ENCODE measurements around the gene NAT14.

DNA sequence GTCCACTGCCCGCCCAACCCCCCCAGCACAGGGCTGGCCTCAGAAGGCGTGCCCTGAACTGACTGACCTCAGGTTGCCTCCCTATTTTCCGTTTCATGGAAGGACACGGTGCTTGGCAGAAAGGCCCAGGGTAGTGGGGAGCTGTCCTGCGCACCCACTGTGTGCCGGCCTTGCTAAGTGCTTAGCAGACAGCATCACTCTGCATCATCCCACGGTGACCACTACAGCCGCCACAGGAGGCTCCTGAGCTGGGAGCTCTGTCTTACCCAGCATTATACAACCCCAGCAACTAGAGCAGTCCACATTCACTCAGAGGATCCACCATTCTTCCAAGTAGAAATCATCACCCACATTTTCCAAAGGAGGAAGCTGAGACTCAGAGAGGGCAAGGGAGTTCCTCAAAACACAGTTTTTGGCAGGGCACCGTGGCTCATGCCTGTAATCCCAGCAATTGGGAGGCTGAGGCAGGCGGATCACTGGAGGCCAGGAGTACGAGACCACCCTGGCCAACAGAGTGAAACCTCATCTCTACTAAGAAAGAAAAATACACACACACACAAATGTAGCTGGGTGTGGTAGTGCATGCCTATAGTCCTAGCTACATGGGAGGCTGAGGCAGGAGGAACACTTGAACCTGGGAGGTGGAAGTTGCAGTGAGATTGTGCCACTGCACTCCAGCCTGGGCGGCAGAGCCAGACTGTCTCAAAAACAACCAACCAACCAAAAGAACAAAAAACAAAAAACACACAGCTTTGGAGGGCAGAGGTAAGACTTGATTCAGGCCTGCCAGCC lies 50.4 kb downstream of the NAT14 start:
- TF ChIP-seq CTCF (IDR thresholded peaks at IDR 0.05; ENCODE audit: control extremely low read depth in 1 of 3, insufficient read depth in 1 of 3, low read depth in 1 of 3, low read length in 3 of 3), result no peak
- no peak for TF ChIP-seq JUN (IDR thresholded peaks at IDR 0.05; ENCODE audit: low read depth, low read length)
- no peak for TF ChIP-seq EP300 (IDR thresholded peaks at IDR 0.05; ENCODE audit: borderline replicate concordance in 1 of 2, low read depth in 2 of 2, low read length in 2 of 2)
- no peak for TF ChIP-seq POLR2A (IDR thresholded peaks at IDR 0.05; ENCODE audit: control extremely low read depth in 1 of 2, low read depth in 2 of 2, low read length in 2 of 2)
- TF ChIP-seq CBX5 (IDR thresholded peaks at IDR 0.05; ENCODE audit: low read depth, low read length), result no peak
- TF ChIP-seq, protein P1, sequence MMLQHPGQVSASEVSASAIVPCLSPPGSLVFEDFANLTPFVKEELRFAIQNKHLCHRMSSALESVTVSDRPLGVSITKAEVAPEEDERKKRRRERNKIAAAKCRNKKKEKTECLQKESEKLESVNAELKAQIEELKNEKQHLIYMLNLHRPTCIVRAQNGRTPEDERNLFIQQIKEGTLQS (IDR thresholded peaks at IDR 0.05; ENCODE audit: insufficient read depth, low read depth, low read length), result no peak
- TF ChIP-seq BACH1 (IDR thresholded peaks at IDR 0.05; ENCODE audit: low read length), result no peak
- TF ChIP-seq, protein P2, sequence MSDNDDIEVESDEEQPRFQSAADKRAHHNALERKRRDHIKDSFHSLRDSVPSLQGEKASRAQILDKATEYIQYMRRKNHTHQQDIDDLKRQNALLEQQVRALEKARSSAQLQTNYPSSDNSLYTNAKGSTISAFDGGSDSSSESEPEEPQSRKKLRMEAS (IDR thresholded peaks at IDR 0.05), result no peak
- no peak for TF ChIP-seq FOSL1 (IDR thresholded peaks at IDR 0.05; ENCODE audit: insufficient read depth, low read depth, low read length)
- TF ChIP-seq MAFK (IDR thresholded peaks at IDR 0.05; ENCODE audit: low read depth, low read length), result no peak
- no peak for TF ChIP-seq GABPA (IDR thresholded peaks at IDR 0.05; ENCODE audit: borderline replicate concordance, insufficient read depth, low read length)
- no peak for TF ChIP-seq E2F6 (IDR thresholded peaks at IDR 0.05)
- no peak for TF ChIP-seq CEBPB (IDR thresholded peaks at IDR 0.05; ENCODE audit: low read depth, low read length)
- no peak for TF ChIP-seq EZH2 (IDR thresholded peaks at IDR 0.05; ENCODE audit: low read depth, low read length, severe bottlenecking)
